HG02938 (cell line): ENCODE data around the gene DDX31.

ENCODE experiments used
- ATAC-seq: cut with Tn5 transposase; IDR thresholded peaks from one replicate; pipeline ENCODE4 v1.9.1; 2021; ENCODE audit warnings: mild to moderate bottlenecking, moderate library complexity; ENCODE audit not compliant: unreplicated experiment

Gene DDX31

GRCh38 chr9:132548751-132549640, 120.8 kb downstream of the DDX31 start:
- no peak for ATAC-seq

- no peak for ATAC-seq
Observed at GRCh38 chr9:132547976-132548730, 121.6 kb downstream of the DDX31 start.

- ATAC-seq: no peak
Observed at GRCh38 chr9:132547436-132547835, 122.3 kb downstream of the DDX31 start.

DNA sequence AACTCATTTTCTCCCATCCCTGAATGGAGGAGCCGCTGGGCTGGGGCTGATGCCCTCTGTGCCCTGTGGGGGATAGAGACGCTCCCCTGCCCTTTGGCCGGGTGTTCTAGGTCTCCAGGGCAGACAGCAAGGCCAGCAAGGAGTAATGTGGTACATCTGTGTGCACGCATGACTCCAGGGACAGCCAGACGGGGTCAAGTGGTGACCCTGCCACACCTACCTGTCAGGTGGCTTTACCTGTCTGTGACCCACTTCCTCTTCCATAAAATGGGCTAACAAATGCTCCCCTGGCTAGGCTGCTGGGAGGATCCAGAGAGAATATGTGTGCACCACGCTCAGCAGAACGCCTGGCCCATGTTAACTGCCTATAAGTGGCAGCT, 122.7 kb downstream of the DDX31 start:
- ATAC-seq: no peak

DNA sequence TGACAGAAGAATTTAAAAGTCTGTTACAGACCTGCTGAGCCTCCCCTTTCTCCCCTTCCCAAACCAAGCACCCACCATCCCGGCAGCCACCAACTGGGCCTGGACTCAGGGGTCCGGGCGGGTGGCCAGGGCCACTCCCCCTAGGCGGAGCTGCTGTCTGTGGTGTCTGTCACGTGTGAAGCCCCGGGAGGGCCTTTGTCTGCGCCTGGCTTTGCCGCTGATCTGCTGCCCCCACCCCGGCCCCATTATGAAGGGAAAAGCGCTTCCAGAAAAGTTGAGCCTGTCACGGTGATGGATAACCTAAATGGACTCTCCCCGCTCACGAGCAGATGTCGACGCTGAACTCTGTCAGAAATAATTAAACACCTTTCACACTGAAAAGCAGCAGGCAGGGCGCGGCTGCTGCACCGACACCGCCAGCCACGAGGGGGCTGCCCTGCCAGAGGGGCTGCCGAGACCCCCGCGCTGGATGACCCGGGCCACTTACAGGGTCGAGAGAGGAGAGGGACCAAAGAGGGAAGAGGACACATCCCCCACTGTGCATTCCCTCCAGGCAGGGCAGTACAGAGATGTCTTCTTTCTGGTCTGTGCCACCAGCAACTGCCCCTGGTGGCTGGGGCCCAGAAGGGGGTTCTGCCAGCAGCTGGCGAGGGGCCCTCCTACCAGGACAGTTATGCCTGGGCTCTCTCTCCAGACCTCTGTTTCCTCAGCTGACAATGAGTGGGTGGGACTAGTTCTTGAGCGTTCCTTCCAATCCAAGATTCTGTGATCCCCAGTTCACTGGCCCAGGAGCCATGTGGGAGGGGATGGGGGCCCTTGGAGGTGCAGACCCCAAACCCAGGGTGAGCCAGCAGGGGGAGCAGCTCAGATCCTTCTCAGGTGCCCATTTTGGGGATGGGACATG, 123.4 kb downstream of the DDX31 start:
- no peak for ATAC-seq

DNA sequence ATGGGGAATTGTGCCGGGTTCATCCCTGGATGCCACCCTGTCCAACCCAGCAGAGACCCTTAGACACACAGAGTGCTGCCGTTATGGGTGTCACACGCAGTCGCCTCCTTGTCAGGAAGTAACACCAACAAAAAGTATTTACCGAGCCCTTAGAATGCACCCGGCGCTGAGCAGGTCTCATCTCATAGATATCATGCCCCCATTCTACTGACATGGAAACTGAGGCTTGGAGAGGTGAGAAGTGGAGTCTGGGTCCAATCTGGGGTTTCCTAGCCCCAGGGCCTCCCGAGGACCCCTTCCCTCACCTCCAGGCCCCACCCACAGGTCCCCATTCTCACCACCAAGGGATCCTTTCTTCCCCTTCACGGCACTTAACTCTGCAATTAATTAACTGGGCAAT, 124.2 kb downstream of the DDX31 start:
- ATAC-seq: no peak

DNA sequence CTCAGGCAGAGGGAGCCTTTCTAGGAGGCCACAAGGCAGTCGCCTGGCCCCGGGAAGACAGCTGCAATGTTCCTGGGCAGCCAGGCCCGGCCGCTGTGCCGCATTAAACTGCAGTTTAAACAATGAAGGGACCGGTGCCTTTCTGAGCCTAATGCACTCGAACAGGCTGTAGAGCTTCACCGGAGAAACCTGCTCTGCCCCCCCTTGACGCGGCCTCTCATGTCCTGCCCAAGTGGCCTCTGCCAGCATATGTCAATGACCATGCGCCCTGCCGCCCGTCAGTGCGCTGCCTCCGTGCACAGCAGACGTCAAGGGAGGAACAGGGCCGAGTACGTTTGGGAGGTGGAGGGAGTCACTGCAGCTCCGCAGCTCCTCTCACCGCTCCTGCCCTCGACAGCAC, 125.8 kb downstream of the DDX31 start:
- no peak for ATAC-seq

DNA sequence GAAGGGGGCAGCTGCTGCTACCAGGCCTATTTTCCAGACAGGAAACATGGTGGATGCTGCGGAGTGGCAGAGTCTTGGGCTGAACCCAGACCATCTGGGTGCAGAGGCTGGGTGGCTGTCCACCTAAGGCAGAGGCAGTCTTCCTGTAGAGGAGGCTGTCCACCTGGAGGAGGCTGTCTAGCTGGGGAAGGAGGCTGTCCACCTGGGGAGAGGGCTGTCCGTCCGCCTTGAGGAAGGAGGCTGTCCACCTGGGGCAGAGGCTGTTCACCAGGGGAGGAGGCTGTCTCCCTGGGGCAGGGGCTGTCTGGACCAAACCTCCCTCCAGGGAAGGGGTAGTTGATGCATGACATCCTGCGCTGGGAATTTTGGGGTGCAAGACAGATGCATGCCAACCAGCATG, 126.5 kb downstream of the DDX31 start:
- no peak for ATAC-seq
